ENCODE measurements around the gene CCDC93. TPM values are rescaled to one million over a fixed set of nuclear protein-coding genes. Genes with fewer than 3 reads are reported as not detected.

The CCDC93 gene
- total RNA-seq, 3 donors from 2014 or later: 25.6 to 33.1 (median 32.9) TPM

- no peak for TF ChIP-seq POLR2AphosphoS5 (IDR thresholded peaks at IDR 0.05)
- TF ChIP-seq, protein P1, sequence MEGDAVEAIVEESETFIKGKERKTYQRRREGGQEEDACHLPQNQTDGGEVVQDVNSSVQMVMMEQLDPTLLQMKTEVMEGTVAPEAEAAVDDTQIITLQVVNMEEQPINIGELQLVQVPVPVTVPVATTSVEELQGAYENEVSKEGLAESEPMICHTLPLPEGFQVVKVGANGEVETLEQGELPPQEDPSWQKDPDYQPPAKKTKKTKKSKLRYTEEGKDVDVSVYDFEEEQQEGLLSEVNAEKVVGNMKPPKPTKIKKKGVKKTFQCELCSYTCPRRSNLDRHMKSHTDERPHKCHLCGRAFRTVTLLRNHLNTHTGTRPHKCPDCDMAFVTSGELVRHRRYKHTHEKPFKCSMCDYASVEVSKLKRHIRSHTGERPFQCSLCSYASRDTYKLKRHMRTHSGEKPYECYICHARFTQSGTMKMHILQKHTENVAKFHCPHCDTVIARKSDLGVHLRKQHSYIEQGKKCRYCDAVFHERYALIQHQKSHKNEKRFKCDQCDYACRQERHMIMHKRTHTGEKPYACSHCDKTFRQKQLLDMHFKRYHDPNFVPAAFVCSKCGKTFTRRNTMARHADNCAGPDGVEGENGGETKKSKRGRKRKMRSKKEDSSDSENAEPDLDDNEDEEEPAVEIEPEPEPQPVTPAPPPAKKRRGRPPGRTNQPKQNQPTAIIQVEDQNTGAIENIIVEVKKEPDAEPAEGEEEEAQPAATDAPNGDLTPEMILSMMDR (IDR thresholded peaks at IDR 0.05): no peak
- TF ChIP-seq POLR2A (IDR thresholded peaks at IDR 0.05): no peak
- Histone ChIP-seq H3K4me3 (no peak overlapping the region), H3K9me3 (no peaks in the 10 kb centered on the region), H3K27me3 (no peaks in the 10 kb centered on the region), H3K36me3 (no peaks in the 10 kb centered on the region), H3K4me1 (no peaks in the 10 kb centered on the region), H3K27ac (no peak overlapping the region)
- no peak for DNase-seq (ENCODE audit: low spot score in 2 of 2)
- intact Hi-C loops (cut with DNase I; ENCODE audit: low total_unique reads): no loop called here
Measured at GRCh38 chr2:117968722-117969121, 45.1 kb downstream of the CCDC93 start.

- H3K36me3 ChIP-seq: no peaks in the 10 kb centered on the region
Measured at GRCh38 chr2:117967977-117968718, 45.7 kb downstream of the CCDC93 start.

DNA sequence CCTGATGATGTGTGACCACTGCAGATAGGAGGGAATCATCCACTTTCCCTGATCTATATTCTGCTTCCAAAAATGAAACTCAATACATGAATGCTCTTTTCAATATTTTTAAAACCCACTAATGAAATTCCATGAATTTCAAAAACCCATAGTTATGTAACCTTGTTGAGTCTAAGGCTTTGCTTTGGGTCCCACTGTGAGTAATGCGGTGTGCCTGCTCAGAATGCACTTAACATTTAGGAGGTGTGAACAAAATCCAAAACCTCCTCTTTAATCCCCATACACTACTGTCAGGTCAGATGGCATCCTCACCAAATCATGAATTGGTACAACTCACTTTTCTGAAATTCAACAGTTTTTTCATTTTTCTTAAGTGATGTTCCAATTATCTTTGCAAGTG, 50.4 kb downstream of the CCDC93 start:
- Histone ChIP-seq H3K9me3 (no peaks in the 10 kb centered on the region), H3K36me3 (no peaks in the 10 kb centered on the region), H3K27ac (no peak overlapping the region), H3K4me1 (no peaks in the 10 kb centered on the region), H3K4me3 (no peak overlapping the region), H3K27me3 (no peaks in the 10 kb centered on the region)
- TF ChIP-seq, protein P1 (IDR thresholded peaks at IDR 0.05): no peak
- no peak for TF ChIP-seq POLR2A (IDR thresholded peaks at IDR 0.05)
- no peak for DNase-seq (ENCODE audit: low spot score in 2 of 2)
- intact Hi-C loops (cut with DNase I; ENCODE audit: low total_unique reads): no loop called here

More at GRCh38 chr2:117967977-117968718, 45.7 kb downstream of the CCDC93 start:
- H3K27me3 ChIP-seq: no peaks in the 10 kb centered on the region
- no peak overlapping the region for H3K4me3 ChIP-seq
- intact Hi-C loops (cut with DNase I; ENCODE audit: low total_unique reads): no loop called here
- H3K4me1 ChIP-seq: no peaks in the 10 kb centered on the region
- no peak overlapping the region for H3K27ac ChIP-seq
- TF ChIP-seq POLR2AphosphoS5 (IDR thresholded peaks at IDR 0.05): no peak
- no peak for TF ChIP-seq POLR2A (IDR thresholded peaks at IDR 0.05)
- no peaks in the 10 kb centered on the region for H3K9me3 ChIP-seq
- no peak for DNase-seq (ENCODE audit: low spot score in 2 of 2)

- H3K27ac ChIP-seq: no peak overlapping the region
- H3K4me1 ChIP-seq: no peaks in the 10 kb centered on the region
- H3K4me3 ChIP-seq: no peak overlapping the region
- TF ChIP-seq POLR2AphosphoS5 (IDR thresholded peaks at IDR 0.05): no peak
- no peak for TF ChIP-seq POLR2A (IDR thresholded peaks at IDR 0.05)
- TF ChIP-seq, protein P1 (IDR thresholded peaks at IDR 0.05): no peak
- no peaks in the 10 kb centered on the region for H3K9me3 ChIP-seq
- no peak for DNase-seq (ENCODE audit: low spot score in 2 of 2)
- H3K27me3 ChIP-seq: no peaks in the 10 kb centered on the region
- intact Hi-C loops (cut with DNase I; ENCODE audit: low total_unique reads): no loop called here
- no peaks in the 10 kb centered on the region for H3K36me3 ChIP-seq
Measured at GRCh38 chr2:117961201-117961600, 52.7 kb downstream of the CCDC93 start.

- no peak for DNase-seq (ENCODE audit: low spot score in 2 of 2)
- H3K9me3 ChIP-seq: no peaks in the 10 kb centered on the region
- intact Hi-C loops (cut with DNase I; ENCODE audit: low total_unique reads): no loop called here
- H3K4me3 ChIP-seq: no peak overlapping the region
- no peaks in the 10 kb centered on the region for H3K4me1 ChIP-seq
- TF ChIP-seq POLR2A (IDR thresholded peaks at IDR 0.05): no peak
- TF ChIP-seq, protein P1 (IDR thresholded peaks at IDR 0.05): no peak
- no peak for TF ChIP-seq POLR2AphosphoS5 (IDR thresholded peaks at IDR 0.05)
- no peak overlapping the region for H3K27ac ChIP-seq
- H3K27me3 ChIP-seq: no peaks in the 10 kb centered on the region
- H3K36me3 ChIP-seq: no peaks in the 10 kb centered on the region
Measured at GRCh38 chr2:117960231-117960630, 53.6 kb downstream of the CCDC93 start.

Measured in breast epithelium (tissue), 4 donors.